Activated T-helper 17 cell treated with anti-CD3 and anti-CD28 coated beads, Interleukin-2, amount 50 U/mL, for 72 hours (primary cell): ENCODE results near the gene SLC22A5. TPM values are rescaled to one million over a fixed set of nuclear protein-coding genes. Genes with fewer than 3 reads are reported as not detected.
A peak's percentile ranks its signal among the peaks of the same experiment; 100 is the strongest.

ENCODE experiments used
- ATAC-seq: fragments of 150-1000 bp; cut with Tn5 transposase; replicated peaks from 2 replicates; pipeline ENCODE4 v1.10.0; 2021; ENCODE audit warnings: mild to moderate bottlenecking, moderate library complexity
- H3K27ac Mint-ChIP-seq: one replicate; pipeline ENCODE4 v1.8.0; 2022; ENCODE audit warnings: mixed read lengths
- H3K27me3 Mint-ChIP-seq: one replicate; pipeline ENCODE4 v1.8.0; 2022; ENCODE audit warnings: mixed read lengths
- H3K36me3 Mint-ChIP-seq: one replicate; pipeline ENCODE4 v1.8.0; 2022; ENCODE audit warnings: low read depth, mild to moderate bottlenecking, mixed read lengths
- H3K4me1 Mint-ChIP-seq: one replicate; pipeline ENCODE4 v1.8.0; 2022; ENCODE audit warnings: mixed read lengths
- H3K4me3 Mint-ChIP-seq: one replicate; pipeline ENCODE4 v1.8.0; 2022; ENCODE audit warnings: mild to moderate bottlenecking, mixed read lengths
- H3K9me3 Mint-ChIP-seq: one replicate; pipeline ENCODE4 v1.8.0; 2022; ENCODE audit warnings: mixed read lengths
- total RNA-seq, 2 donors: library from RNA; stranded (reverse); gene quantifications; one replicate each; pipeline ENCODE4 v1.2.3, GENCODE V29; 2022

SLC22A5 gene
- total RNA-seq, 2 donors from 2014 or later: 3.2 to 3.5 TPM

DNA sequence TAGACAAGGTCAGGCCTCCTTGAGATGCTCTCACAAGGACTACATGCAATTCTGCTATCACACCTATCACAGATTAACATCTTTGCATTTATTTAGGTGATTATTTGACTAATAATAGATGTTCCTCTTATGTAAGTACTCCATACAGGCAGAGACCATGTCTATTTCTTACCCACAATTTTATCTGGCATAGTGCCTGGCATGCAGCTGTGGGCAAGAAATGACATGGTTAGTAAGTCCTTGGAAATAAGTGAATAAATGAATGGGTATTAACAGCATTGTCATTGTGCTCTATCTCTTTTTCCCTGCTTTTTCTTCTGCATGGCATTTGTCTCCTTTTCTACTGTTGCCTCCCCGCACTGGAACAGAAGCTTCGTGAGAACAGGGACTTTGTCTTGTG is 49.4 kb downstream of the SLC22A5 start:
- no peak for ATAC-seq
- Mint-ChIP-seq H3K4me1 (peaks cover 59% of the 10 kb centered on the region), H3K4me3 (peak overlapping the region; percentile 81), H3K9me3 (no peaks in the 10 kb centered on the region), H3K36me3 (peaks cover 59% of the 10 kb centered on the region), H3K27ac (peak overlapping the region; percentile 82), H3K27me3 (no peaks in the 10 kb centered on the region)

- ATAC-seq: peak; percentile 49
- Mint-ChIP-seq H3K4me3 (peak overlapping the region; percentile 81), H3K36me3 (peaks cover 58% of the 10 kb centered on the region)
These were observed 50.3 kb downstream of the SLC22A5 start for GRCh38 chr5:132419502-132420468.

DNA sequence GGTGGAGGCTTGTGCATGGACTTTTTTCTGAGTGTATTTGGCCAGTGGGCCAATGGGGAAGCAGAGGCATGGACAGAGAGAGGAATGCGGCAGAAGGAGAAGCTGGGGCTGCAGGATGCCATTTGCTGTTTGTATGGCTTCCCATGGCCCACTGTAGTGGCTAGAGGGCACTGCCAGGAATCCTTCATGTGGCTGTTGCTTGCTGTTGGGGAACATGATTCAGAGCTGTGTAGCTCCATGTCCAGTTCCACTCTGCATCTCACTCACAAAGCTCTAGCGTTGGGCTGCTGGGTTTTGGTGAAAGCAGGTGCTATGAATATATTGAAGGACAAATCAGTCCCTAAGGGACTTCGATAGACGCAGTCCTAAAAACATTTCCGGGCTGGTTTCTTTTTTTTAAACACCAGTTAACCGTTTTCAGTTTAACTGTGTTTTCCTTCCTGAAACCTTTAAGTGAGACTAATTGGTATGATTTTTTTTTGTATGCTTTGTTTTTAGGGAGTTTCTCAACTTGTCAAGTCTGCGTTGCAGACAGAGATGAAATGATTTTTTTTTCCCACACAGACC is 51.3 kb downstream of the SLC22A5 start:
- peaks cover 65% of the 10 kb centered on the region for H3K36me3 Mint-ChIP-seq
- peak overlapping the region; percentile 82 for H3K27ac Mint-ChIP-seq
- no peaks in the 10 kb centered on the region for H3K27me3 Mint-ChIP-seq
- peak; percentile 48 for ATAC-seq
- no peaks in the 10 kb centered on the region for H3K9me3 Mint-ChIP-seq
- peak overlapping the region; percentile 81 for H3K4me3 Mint-ChIP-seq
- peaks cover 64% of the 10 kb centered on the region for H3K4me1 Mint-ChIP-seq

More at GRCh38 chr5:132419502-132420468, 50.3 kb downstream of the SLC22A5 start:
- H3K27me3 Mint-ChIP-seq: no peaks in the 10 kb centered on the region
- peaks cover 58% of the 10 kb centered on the region for H3K4me1 Mint-ChIP-seq
- H3K9me3 Mint-ChIP-seq: no peaks in the 10 kb centered on the region
- H3K27ac Mint-ChIP-seq: peak overlapping the region; percentile 82

DNA sequence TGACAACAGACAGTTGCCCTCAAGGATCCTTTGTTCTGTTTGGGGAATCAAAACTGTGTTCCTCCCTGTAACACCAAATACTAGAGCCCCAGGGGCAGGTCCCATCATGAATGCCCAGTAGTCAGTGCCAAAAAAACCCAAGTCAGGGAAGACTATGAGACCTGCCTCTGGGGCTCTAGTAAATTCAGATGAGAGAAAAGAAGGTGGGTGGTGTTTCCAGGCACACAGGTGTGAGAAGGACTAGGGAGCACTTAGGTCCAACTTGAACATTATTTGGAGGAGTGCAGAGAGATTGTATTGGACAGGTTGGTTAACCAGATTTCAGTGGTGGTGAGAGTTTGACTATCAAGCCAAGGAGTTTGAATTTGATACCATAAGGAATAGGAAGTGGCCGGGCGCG is 52.0 kb downstream of the SLC22A5 start:
- Mint-ChIP-seq H3K4me3 (peak overlapping the region; percentile 81), H3K27ac (peak overlapping the region; percentile 82), H3K27me3 (no peaks in the 10 kb centered on the region), H3K4me1 (peaks cover 68% of the 10 kb centered on the region), H3K9me3 (no peaks in the 10 kb centered on the region), H3K36me3 (peaks cover 68% of the 10 kb centered on the region)
- ATAC-seq: no peak

- no peak for ATAC-seq
- H3K4me3 Mint-ChIP-seq: peak overlapping the region; percentile 19
- H3K36me3 Mint-ChIP-seq: peaks cover 68% of the 10 kb centered on the region
- H3K4me1 Mint-ChIP-seq: peaks cover 70% of the 10 kb centered on the region
- no peaks in the 10 kb centered on the region for H3K9me3 Mint-ChIP-seq
- no peaks in the 10 kb centered on the region for H3K27me3 Mint-ChIP-seq
- H3K27ac Mint-ChIP-seq: peak overlapping the region; percentile 66
These were observed 53.4 kb downstream of the SLC22A5 start for GRCh38 chr5:132422720-132423437.

DNA sequence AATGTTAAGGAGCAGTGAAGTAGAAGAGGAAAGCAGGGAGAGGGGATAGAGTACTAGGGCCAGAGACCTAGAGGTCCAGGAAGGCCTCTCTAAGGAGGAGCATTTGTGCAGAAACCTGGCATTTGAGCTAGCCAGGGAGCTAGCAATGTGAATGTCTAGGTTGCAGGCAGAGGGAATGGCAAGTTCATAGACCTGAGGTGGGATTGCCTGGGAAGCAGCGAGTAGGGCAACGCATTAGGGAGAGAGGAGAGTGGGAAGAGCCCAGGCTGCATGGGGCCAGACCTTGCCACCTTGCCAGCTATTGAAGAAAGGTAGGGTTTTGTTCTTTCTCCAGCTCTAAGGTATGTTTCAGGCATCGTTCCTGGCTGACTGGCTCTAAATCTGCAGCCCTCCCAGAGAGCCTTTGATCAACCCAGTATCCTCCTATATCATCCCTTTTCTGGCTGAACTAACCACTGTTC is 54.0 kb downstream of the SLC22A5 start:
- Mint-ChIP-seq H3K36me3 (peaks cover 65% of the 10 kb centered on the region), H3K27ac (peak overlapping the region; percentile 66), H3K4me1 (peaks cover 73% of the 10 kb centered on the region), H3K9me3 (no peaks in the 10 kb centered on the region), H3K27me3 (no peaks in the 10 kb centered on the region), H3K4me3 (peak overlapping the region; percentile 19)
- ATAC-seq: no peak

DNA sequence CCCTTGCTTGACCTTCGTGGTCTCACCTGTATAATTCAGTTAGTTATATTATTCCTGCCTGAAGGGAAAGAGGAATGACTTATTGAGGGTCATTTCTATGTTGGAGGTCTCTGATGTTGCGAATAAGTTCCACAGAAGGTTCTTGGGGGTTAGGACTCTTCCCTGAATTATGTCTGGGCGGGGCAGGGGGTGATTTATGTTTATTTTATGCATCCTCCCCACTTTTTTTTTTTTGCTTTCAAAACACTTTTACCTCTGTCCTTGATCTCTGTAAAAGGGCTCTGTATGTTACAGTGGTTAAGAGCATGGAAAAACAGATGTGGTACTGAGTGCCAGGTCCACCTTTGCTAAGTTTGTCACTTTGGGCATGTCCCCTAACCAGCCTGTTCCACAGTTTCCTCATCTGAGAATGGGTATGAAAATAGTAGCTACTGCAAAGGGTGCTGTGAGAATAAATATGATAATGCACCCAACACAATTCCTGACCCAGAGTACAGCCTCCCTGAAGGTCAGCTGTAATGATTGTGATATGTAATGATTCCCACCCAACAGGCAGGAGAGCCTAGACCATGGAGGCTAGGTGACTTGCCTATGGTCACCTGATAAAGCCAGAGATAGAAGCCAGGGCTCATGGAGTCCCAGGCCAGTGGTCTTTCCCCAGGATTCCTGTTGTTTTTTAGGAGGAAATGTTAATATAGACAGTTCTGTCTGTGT is 54.8 kb downstream of the SLC22A5 start:
- no peaks in the 10 kb centered on the region for H3K9me3 Mint-ChIP-seq
- peak overlapping the region; percentile 87 for H3K4me3 Mint-ChIP-seq
- H3K4me1 Mint-ChIP-seq: peaks cover 74% of the 10 kb centered on the region
- peaks cover 56% of the 10 kb centered on the region for H3K36me3 Mint-ChIP-seq
- peak overlapping the region; percentile 92 for H3K27ac Mint-ChIP-seq
- no peak for ATAC-seq
- no peaks in the 10 kb centered on the region for H3K27me3 Mint-ChIP-seq

- Mint-ChIP-seq H3K36me3 (peaks cover 54% of the 10 kb centered on the region), H3K4me1 (peaks cover 74% of the 10 kb centered on the region), H3K4me3 (peak overlapping the region; percentile 87), H3K27me3 (no peaks in the 10 kb centered on the region), H3K27ac (peak overlapping the region; percentile 92), H3K9me3 (no peaks in the 10 kb centered on the region)
- ATAC-seq: peak; percentile 77
These were observed 55.8 kb downstream of the SLC22A5 start for GRCh38 chr5:132425009-132425937.

DNA sequence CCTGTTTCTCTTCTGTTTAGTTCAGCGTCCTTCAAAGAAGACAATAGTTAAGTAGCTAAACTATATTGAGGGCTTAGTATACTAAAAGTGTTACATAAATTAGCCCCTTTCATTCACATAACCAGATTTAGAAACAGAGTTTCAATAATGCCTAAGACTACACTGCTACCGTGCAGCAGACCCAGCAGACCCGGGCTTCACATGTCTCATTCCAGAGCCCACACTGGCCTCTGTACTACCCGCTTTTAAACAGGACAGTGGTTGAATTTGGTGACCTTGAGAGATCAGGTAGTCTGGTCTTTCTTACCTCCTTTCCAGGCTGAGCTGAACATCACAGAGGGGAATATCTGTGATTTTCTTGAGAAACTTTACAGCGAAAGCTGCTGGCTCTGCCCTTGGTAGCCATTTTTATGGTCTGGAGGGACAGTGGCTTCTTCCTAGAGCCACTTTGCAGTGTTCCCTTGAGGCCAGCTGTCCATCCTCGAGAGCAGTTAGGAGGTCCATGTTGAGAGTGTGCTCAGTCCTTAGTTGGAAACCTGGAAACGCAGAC is 56.5 kb downstream of the SLC22A5 start:
- H3K4me1 Mint-ChIP-seq: peaks cover 73% of the 10 kb centered on the region
- H3K27me3 Mint-ChIP-seq: no peaks in the 10 kb centered on the region
- H3K4me3 Mint-ChIP-seq: peak overlapping the region; percentile 87
- peak; percentile 7 for ATAC-seq
- no peaks in the 10 kb centered on the region for H3K9me3 Mint-ChIP-seq
- H3K27ac Mint-ChIP-seq: peak overlapping the region; percentile 92
- peaks cover 54% of the 10 kb centered on the region for H3K36me3 Mint-ChIP-seq

- H3K4me1 Mint-ChIP-seq: peaks cover 71% of the 10 kb centered on the region
- peak overlapping the region; percentile 87 for H3K4me3 Mint-ChIP-seq
- H3K36me3 Mint-ChIP-seq: peaks cover 54% of the 10 kb centered on the region
- no peaks in the 10 kb centered on the region for H3K9me3 Mint-ChIP-seq
- H3K27ac Mint-ChIP-seq: peak overlapping the region; percentile 92
- H3K27me3 Mint-ChIP-seq: no peaks in the 10 kb centered on the region
- peak; percentile 67 for ATAC-seq
These were observed 57.1 kb downstream of the SLC22A5 start for GRCh38 chr5:132426525-132427138.

DNA sequence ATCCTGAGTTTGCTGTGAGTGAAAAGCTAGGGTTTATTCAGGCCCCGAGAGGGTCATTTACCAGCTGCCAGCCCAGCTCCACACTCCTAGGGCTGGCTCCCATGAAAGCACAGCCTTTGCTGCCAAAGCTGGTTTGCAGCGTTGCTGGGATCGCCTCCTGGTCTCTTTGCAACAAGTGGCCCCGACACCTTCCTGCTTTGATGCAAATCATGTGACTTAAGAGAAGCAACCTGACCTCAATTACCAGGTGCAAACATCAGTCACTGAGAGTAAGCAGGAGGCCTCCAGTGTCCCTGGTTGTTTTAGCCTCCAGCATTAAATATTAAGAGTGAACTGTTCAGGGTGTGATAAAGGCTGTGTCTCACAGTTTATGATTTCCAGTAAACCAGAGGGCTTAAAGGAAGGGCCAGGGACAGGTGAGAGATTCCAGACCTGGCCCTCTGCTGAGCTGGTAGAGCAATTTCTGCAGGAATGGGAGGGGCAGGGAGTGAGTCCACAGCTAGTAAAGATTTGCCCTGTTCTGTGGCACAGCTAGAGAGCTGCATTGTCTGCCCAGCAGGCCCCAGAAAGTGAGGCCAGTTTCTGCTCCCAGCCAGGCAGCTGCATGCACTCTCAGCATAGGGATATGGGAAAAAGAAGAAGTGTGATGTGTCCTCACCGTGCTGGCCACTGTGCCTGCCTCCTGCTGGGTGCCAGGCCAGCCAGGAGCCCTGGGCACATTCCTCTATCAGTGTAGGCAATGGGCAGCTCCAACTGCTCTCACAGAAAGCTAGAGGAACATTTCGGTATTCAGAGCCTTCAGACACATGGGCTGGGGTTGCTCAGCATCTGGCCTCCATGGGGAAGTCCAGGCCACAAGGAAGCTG is 58.0 kb downstream of the SLC22A5 start:
- Mint-ChIP-seq H3K36me3 (peaks cover 56% of the 10 kb centered on the region), H3K9me3 (no peaks in the 10 kb centered on the region), H3K4me3 (peak overlapping the region; percentile 87), H3K27me3 (no peaks in the 10 kb centered on the region), H3K4me1 (peaks cover 78% of the 10 kb centered on the region), H3K27ac (peak overlapping the region; percentile 92)
- peak; percentile 30 for ATAC-seq

- peak overlapping the region; percentile 87 for H3K4me3 Mint-ChIP-seq
- no peak for ATAC-seq
- peaks cover 80% of the 10 kb centered on the region for H3K4me1 Mint-ChIP-seq
- peak overlapping the region; percentile 92 for H3K27ac Mint-ChIP-seq
- H3K27me3 Mint-ChIP-seq: no peaks in the 10 kb centered on the region
- no peaks in the 10 kb centered on the region for H3K9me3 Mint-ChIP-seq
- H3K36me3 Mint-ChIP-seq: peaks cover 56% of the 10 kb centered on the region
These were observed 58.6 kb downstream of the SLC22A5 start for GRCh38 chr5:132428147-132428482.
